OCI-M2 (cell line): ENCODE measurements around the gene SRC.

Experiments used
- DNase-seq: peaks from one replicate; lab custom pipeline; 2025; ENCODE audit not compliant: unreplicated experiment; lab: John Stamatoyannopoulos, UW

SRC gene

GRCh38 chr20:37446286-37447032 is 100.5 kb downstream of the SRC start:
- DNase-seq, result no peak

DNA sequence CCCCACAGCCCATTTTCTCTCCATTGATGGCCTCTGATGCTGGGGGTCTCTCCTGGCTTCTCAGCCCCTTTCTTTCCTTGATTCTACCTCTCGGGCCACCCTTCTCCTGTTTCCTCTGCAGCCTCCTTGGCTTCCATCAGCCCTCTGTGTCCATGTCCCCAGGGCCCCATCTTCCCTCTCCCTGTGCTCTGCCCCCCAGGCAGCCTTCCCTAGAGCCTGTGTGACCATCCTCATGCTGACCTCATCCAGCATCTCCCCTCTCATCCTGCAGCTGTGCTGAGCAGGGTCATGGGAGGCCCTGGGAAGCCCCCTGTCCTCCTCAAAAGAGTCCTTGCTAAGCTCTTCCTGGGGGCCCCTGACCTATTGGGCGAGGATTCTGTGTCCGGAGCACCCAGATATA is 101.7 kb downstream of the SRC start:
- no peak for DNase-seq

GRCh38 chr20:37449276-37449675 is 103.3 kb downstream of the SRC start:
- DNase-seq, result no peak

DNA sequence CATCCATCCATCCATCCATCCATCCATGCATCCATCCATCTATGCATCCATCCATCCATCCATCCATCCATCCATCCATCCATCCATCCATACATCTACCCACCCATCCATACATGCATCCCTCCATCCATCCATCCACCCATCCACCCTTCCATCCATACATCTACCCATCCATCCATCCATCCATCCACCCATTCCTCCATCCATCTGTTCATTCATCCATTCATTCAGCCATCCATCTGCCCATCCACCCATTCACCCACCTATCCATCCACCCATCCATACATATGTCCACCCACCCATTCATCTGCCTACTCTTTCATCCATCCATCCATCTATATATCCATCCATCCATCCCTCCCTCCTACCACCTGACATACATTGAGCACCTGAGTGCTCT is 104.4 kb downstream of the SRC start:
- DNase-seq, result no peak

DNA sequence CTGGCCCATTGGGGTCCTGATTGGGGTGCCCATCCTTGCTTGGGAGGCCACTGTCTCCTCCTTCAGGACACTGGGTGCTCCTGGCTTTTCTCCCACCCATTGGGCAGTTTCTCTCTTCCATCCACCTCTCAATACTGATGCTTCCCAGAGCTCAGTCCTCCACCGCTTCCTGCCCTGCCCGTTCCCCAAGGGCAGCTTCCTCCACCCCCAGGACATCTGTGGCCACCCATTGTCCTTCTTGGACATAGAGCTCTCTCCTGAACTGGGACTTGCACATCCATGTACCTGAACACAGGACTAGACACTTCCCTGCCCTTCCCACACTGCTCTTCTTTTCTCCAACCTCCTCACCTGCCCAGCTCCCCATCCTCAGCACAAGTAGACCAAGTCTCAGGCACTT is 105.7 kb downstream of the SRC start:
- no peak for DNase-seq

DNA sequence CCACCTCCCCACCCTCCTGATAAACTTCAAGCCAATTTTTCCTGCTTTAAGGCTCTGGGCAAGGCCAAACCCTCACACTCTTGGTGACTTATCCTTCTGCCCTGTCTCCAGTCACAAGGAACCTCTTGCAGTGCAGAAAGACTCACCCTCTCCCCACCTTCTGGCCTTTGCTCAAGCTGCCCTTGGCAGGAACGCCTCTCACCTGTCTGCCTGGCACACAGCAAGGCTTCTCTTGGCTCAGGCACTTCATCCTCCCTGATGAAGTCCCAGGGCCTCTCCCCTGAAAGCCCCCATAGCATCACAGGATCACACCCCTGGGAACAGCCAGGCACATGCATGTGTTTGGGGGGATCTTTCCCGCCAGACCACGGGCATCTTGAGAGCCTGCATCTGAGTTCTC is 106.3 kb downstream of the SRC start:
- no peak for DNase-seq

- DNase-seq, result no peak
These were observed 107.3 kb downstream of the SRC start for GRCh38 chr20:37453288-37453687.

DNA sequence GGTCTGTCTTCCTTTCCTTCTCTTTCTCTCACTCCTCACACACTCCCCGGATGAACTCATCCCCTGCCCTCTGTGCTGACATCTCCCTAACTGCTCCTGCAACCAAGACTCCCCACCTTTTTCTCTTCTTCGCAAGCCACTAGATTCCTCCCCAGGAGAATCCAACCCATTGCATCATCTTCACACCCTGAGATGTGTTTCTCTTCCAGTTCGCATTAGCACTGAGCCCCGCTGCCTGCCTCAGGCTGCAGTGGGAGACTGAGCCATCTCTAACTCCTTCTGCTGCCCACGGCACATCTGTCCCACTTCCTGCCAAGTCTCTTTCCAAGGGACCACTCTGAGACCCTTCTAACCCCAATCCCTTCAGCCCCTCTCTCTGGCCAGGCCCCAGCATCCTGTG is 107.9 kb downstream of the SRC start:
- DNase-seq, result no peak

GRCh38 chr20:37454636-37455385 is 108.9 kb downstream of the SRC start:
- DNase-seq, result no peak
